HL-60 (cell line): Measurements from ENCODE around the gene MNAT1.
A peak's percentile ranks its signal among the peaks of the same experiment; 100 is the strongest.

Experiments used
- DNase-seq, 2 experiments: peaks; one replicate each; pipeline ENCODE4 v3.0.0-alpha.2; 2010 to 2020; ENCODE audit warnings: low read depth in 1 of 2, low spot score in 1 of 2
- H3K27ac ChIP-seq: fragments of 250-450 bp; sonication (Bioruptor Pico); replicated peaks from 2 replicates; pipeline ENCODE4 v1.5.1; 2020; ENCODE audit warnings: mild to moderate bottlenecking, moderate library complexity
- H3K27me3 ChIP-seq: fragments of 250-450 bp; sonication (Bioruptor Pico); 2 replicates; pipeline ENCODE4 v1.5.1; 2021; ENCODE audit warnings: mild to moderate bottlenecking, moderate library complexity; ENCODE audit not compliant: insufficient read depth, poor library complexity, severe bottlenecking
- H3K4me3 ChIP-seq: replicated peaks from 2 replicates; pipeline ENCODE4 v1.5.1; 2011; ENCODE audit warnings: mild to moderate bottlenecking, control low read depth, low read length; ENCODE audit not compliant: insufficient read depth
- GABPA ChIP-seq: IDR thresholded peaks from 2 replicates; pipeline ENCODE4 v1.6.1; 2012; ENCODE audit warnings: low read depth
- POLR2AphosphoS5 ChIP-seq: IDR thresholded peaks from 2 replicates; pipeline ENCODE4 v1.6.1; 2012; ENCODE audit warnings: low read depth
- SPI1 ChIP-seq: IDR thresholded peaks from 2 replicates; pipeline ENCODE4 v1.6.1; 2012; ENCODE audit warnings: low read depth, mild to moderate bottlenecking, borderline replicate concordance
- TF ChIP-seq, protein P1 (sequence below): IDR thresholded peaks from 2 replicates; pipeline ENCODE4 v1.6.1; 2012; ENCODE audit warnings: low read depth; ENCODE audit not compliant: insufficient replicate concordance
- TF ChIP-seq, protein P2 (sequence below): IDR thresholded peaks from one replicate; pipeline ENCODE4 v1.5.1; 2011; ENCODE audit warnings: low read length, control low read depth, inconsistent platforms; ENCODE audit not compliant: insufficient read depth

The MNAT1 gene

DNA sequence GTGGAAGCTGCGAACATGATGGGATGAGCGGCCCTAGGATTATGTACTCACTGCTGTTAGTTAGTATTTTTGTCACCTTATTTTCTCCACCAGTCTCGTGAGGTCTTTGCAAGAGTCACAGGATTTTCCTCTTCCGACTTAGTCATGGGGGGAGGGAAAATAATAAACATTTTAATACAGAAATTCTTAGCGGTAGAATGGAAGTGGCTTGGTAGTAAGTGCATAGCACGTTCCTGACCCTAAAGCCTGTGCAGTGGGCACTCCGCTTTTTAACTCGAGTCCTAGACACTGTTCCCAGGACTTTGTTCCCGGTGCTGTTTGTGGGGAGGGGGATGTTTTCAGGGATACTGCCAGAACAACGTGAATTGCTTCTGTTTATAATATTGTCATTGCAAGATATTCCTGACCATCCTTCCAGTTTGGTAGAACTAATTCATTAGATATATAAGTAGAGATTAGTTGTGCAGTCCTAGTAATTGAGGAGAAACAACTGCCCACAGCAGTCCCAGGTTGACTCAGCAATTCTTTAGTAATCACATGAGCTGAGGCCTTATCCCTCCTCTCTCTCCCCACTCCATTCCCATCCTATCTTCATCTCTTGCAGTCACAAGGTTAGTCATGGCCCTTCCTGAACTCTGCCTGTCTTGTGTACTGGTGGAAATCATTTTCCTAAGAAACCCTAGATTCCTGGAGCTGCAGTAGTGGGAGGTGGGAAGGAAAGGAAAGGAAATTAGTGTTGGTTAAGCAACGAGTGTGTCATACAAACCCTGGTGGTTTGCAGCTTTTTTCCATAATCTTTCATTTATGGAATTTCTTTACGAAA lies 247.3 kb downstream of the MNAT1 start:
- peak overlapping the region; percentile 82 for H3K27ac ChIP-seq
- no peak for DNase-seq
- no peaks in the 10 kb centered on the region for H3K27me3 ChIP-seq
- TF ChIP-seq GABPA (no peak), POLR2AphosphoS5 (no peak), SPI1 (no peak)
- TF ChIP-seq, protein P1, sequence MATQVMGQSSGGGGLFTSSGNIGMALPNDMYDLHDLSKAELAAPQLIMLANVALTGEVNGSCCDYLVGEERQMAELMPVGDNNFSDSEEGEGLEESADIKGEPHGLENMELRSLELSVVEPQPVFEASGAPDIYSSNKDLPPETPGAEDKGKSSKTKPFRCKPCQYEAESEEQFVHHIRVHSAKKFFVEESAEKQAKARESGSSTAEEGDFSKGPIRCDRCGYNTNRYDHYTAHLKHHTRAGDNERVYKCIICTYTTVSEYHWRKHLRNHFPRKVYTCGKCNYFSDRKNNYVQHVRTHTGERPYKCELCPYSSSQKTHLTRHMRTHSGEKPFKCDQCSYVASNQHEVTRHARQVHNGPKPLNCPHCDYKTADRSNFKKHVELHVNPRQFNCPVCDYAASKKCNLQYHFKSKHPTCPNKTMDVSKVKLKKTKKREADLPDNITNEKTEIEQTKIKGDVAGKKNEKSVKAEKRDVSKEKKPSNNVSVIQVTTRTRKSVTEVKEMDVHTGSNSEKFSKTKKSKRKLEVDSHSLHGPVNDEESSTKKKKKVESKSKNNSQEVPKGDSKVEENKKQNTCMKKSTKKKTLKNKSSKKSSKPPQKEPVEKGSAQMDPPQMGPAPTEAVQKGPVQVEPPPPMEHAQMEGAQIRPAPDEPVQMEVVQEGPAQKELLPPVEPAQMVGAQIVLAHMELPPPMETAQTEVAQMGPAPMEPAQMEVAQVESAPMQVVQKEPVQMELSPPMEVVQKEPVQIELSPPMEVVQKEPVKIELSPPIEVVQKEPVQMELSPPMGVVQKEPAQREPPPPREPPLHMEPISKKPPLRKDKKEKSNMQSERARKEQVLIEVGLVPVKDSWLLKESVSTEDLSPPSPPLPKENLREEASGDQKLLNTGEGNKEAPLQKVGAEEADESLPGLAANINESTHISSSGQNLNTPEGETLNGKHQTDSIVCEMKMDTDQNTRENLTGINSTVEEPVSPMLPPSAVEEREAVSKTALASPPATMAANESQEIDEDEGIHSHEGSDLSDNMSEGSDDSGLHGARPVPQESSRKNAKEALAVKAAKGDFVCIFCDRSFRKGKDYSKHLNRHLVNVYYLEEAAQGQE = no peak
- TF ChIP-seq, protein P2, sequence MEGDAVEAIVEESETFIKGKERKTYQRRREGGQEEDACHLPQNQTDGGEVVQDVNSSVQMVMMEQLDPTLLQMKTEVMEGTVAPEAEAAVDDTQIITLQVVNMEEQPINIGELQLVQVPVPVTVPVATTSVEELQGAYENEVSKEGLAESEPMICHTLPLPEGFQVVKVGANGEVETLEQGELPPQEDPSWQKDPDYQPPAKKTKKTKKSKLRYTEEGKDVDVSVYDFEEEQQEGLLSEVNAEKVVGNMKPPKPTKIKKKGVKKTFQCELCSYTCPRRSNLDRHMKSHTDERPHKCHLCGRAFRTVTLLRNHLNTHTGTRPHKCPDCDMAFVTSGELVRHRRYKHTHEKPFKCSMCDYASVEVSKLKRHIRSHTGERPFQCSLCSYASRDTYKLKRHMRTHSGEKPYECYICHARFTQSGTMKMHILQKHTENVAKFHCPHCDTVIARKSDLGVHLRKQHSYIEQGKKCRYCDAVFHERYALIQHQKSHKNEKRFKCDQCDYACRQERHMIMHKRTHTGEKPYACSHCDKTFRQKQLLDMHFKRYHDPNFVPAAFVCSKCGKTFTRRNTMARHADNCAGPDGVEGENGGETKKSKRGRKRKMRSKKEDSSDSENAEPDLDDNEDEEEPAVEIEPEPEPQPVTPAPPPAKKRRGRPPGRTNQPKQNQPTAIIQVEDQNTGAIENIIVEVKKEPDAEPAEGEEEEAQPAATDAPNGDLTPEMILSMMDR = no peak
- peak overlapping the region; percentile 80 for H3K4me3 ChIP-seq

DNA sequence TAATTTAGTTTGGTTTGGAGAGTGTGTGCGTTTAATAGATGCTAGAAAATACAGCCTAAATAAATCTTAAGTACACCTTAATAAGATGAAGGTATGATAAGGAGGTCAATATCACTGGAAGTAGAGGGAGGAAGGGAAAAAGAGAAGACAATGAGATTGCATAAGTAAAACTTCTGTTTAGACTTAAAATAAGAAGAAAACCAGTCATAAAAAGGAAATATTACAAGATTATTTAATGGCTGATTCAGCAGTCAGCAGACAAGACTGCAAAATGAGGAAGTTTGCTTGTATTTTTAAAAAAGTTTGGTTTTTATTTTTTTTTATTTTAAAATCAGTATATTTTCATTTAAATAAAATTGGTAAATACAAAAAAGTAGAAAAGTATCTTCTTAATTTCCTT lies 249.6 kb downstream of the MNAT1 start:
- no peak overlapping the region for H3K27ac ChIP-seq
- peak in 1 of 2 experiments; percentile 30 for DNase-seq
- H3K27me3 ChIP-seq = no peaks in the 10 kb centered on the region
- no peak overlapping the region for H3K4me3 ChIP-seq
- TF ChIP-seq, protein P1 = no peak
- TF ChIP-seq, protein P2 = no peak
- no peak for TF ChIP-seq GABPA
- TF ChIP-seq POLR2AphosphoS5 = no peak
- no peak for TF ChIP-seq SPI1

DNA sequence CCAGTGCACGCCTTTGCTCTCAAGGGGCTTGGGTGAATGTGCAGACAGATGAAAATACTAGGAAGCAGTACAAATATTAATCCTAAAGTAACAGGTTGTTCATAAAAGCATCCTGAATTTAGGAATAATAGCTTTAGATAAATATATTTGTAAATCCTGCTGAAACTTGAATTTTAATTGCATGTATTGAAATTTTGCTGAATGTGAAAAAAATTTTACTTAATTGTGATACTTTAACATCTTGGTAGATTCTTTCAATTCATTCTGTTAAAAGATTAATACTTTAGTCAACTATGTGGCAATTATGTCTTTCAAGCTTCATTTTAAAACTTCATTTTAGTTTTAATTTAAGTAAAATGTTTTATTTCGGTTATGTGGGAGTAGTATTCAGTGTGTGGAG lies 251.9 kb downstream of the MNAT1 start:
- Histone ChIP-seq H3K27ac (no peak overlapping the region), H3K27me3 (no peaks in the 10 kb centered on the region), H3K4me3 (no peak overlapping the region)
- TF ChIP-seq SPI1 (no peak), POLR2AphosphoS5 (no peak), GABPA (no peak)
- TF ChIP-seq, protein P1 = no peak
- TF ChIP-seq, protein P2 = no peak
- DNase-seq = no peak
